HFF-Myc (cell line): Measurements from ENCODE around the gene NR6A1.

Experiments used
- DNase-seq: peaks from one replicate; pipeline ENCODE4 v3.0.0-alpha.2; 2011; ENCODE audit warnings: low read depth; ENCODE audit errors: extremely low read depth
- H3K4me3 ChIP-seq: replicated peaks from 2 replicates; pipeline ENCODE4 v1.5.1; 2011; ENCODE audit warnings: low read depth, mild to moderate bottlenecking, control low read depth, low read length
- TF ChIP-seq, protein P1 (sequence below): IDR thresholded peaks from 2 replicates; pipeline ENCODE4 v1.5.1; 2012; ENCODE audit warnings: mild to moderate bottlenecking, low read depth, low read length, control low read depth; ENCODE audit errors: missing control alignments

NR6A1 gene

DNA sequence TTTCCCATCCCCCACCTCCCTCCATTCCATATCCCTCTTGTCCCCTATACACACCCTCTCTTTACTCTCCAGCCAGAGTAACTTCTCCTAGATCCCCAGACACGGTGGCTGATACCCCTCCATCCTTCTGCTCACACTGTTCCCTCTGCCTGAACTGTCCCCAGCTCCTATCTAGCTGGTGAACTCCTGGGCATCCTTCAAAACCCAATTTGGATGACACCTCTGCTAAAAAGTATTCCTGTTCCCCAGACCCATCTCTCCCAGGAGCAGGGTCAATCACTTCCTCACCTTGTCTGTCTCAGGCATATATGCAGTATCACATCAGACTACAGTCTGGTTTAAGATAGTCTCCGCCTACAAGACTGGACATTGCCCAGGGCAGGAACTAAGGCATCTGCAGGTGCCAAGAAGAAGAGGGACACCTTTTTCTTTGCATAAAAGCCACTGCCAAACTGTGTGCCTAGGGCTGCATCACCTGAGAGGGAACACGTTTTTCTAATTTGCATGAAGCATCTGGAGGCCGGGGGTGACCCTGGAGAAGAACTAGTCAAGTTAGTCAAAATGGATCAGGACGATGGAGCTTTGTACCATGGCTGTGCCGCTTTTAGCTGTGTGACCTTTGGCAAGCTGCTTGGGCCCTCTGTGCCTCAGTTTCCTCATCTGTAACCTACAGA is 291.0 kb downstream of the NR6A1 start:
- TF ChIP-seq, protein P1, sequence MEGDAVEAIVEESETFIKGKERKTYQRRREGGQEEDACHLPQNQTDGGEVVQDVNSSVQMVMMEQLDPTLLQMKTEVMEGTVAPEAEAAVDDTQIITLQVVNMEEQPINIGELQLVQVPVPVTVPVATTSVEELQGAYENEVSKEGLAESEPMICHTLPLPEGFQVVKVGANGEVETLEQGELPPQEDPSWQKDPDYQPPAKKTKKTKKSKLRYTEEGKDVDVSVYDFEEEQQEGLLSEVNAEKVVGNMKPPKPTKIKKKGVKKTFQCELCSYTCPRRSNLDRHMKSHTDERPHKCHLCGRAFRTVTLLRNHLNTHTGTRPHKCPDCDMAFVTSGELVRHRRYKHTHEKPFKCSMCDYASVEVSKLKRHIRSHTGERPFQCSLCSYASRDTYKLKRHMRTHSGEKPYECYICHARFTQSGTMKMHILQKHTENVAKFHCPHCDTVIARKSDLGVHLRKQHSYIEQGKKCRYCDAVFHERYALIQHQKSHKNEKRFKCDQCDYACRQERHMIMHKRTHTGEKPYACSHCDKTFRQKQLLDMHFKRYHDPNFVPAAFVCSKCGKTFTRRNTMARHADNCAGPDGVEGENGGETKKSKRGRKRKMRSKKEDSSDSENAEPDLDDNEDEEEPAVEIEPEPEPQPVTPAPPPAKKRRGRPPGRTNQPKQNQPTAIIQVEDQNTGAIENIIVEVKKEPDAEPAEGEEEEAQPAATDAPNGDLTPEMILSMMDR: no peak
- DNase-seq: no peak
- no peak overlapping the region for H3K4me3 ChIP-seq

DNA sequence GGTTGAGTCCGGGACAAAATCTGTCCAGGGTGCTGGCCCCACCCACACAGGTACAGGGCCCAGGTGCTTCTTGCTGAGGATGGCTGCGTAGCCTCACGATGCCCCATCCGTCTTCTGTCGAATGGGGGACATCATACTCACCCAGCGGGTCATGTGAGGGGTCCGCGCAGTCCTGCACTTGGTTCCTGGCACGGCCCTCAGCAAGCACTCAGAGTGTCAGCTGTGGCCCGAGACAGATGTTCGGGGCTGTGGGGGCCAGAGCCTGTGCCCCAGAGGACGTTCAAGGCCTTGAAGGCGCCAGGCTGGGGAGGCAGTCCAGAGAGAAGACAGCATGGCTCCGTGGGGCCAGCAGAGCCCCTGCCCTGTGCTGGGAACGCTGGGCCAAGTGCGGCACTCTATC is 291.7 kb downstream of the NR6A1 start:
- no peak for DNase-seq
- no peak overlapping the region for H3K4me3 ChIP-seq
- TF ChIP-seq, protein P1: no peak

DNA sequence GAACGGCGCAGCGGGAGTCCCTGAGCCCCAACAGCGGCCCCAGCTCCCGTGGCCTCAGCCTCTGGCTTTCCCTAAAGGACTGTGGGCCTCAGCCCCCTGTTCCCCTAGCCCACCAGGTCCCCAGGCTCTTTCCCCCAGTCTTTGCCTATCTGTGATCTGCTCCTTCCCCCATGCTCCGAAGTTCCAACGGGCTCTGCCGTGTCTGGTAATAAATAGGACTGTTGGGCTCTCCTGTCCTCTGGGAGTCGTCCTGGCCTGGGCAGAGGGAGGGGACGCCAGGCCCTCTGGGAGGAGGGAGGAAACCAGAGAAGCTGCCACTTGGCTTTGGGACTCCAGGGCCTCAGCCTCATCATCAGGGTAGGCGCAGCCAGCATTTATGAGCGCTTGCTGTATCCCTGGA is 292.8 kb downstream of the NR6A1 start:
- DNase-seq: no peak
- TF ChIP-seq, protein P1: no peak
- H3K4me3 ChIP-seq: no peak overlapping the region

DNA sequence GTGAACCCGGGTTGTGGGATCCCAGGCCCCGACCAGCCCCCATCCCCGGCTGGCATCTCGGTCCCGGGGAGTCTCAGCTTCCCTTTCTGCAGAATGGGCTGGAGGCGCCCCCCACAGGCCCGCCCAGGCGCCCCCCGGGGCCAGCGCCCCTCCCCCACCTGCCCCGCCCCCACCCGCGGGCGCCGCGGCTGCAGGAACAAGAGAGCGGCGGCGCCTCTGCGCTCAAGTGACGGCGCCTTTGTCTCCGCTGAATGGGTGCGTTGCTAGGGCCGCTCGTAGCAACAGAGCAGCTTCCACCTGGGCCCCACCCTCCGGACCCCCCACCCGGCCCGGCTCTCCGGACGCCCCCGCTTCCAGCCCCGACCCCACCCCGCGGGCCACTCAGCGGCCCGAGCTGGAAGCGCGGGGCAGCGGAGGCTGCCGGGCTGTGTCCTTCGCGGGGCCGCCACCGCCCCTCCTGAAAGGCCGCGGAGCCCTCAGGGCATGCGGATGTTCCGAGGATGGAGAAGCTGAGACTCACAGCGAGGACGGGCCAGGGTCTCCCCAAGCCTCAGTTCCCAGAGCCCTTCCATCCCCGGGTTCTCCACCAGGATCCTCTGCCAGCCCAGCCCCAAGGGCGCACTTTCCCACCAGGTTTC is 293.3 kb downstream of the NR6A1 start:
- no peak overlapping the region for H3K4me3 ChIP-seq
- TF ChIP-seq, protein P1: no peak
- no peak for DNase-seq

DNA sequence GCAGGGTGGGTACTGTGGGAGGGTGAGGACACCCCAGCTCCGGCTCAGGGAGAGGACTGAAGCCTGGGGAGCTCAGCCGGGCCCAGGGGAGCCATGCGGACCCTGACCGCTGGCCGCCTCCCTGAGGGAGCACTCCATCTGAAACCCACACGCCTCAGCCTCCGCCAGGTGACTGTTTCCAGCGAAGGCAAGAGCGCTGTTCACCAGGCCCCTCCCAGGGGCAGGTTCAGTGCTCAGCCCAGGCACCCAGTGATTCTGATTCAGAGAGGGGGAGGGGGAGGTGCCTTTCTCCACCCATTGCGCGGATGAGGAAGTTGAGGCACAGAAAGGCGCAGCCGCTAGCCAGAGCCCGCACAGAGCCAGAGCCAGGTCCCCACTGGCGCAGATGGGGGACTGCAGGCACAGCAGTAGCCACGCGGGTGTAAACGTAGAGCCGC is 293.9 kb downstream of the NR6A1 start:
- H3K4me3 ChIP-seq: no peak overlapping the region
- no peak for DNase-seq
- TF ChIP-seq, protein P1: no peak

DNA sequence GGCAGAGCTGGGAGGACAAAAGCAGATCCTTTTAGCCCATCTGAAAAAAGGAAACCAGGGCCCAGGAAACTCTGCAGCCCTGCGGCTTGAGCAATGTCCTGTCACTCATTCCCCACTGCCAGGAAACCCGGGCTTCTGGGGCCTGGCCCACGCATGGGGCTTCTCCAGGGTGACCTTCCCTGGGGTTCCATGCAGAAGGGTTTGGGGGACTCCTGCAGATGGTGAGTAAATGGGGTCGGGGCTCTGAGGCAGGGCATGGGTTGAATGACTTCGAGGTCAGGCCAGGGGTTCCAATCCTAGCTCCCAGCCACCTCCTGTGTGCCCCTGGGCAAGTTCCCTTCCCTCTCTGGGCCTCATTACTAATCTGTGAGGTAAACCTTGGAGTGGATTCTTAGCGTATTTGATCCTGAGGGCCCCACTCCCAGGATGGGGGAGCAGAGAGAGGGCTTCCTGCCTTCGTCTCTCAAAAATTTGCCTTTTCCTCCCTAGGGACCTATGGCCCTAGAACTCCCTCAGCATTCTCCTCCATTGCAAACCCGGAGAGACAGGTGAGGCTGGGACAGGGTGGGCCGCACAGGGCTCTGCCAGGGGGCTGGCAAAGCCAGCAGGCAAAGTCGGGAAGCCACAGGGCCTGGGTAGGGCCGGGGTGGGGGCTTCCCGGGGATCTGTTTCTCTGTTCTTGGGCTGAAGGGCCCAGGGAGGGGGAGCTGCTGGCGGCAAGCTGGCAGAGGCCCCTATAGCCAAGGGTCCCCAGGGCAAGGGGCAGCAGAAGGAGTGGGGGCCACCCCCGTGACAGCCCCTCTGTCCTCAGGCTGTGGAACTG is 295.0 kb downstream of the NR6A1 start:
- TF ChIP-seq, protein P1: no peak
- H3K4me3 ChIP-seq: no peak overlapping the region
- DNase-seq: no peak
